Astrocyte (in vitro differentiated cells and primary cell): ENCODE measurements around the gene FUZ.

Experiments used
- CTCF ChIP-seq: IDR thresholded peaks from 2 replicates; pipeline ENCODE4 v1.5.1; 2011; ENCODE audit warnings: low read depth, mild to moderate bottlenecking, inconsistent platforms, low read length, moderate library complexity; ENCODE audit not compliant: insufficient read depth
- EZH2 ChIP-seq: IDR thresholded peaks from 2 replicates; pipeline ENCODE4 v1.6.1; 2012; ENCODE audit warnings: mild to moderate bottlenecking, low read length, inconsistent platforms; ENCODE audit not compliant: insufficient read depth

- TF ChIP-seq CTCF (no peak), EZH2 (no peak)
These were observed 26.7 kb downstream of the FUZ start for GRCh38 chr19:49786376-49786820.
